Glutamatergic neuron (in vitro differentiated cells): ENCODE results near the gene SMCR8. TPM values are rescaled to one million over a fixed set of nuclear protein-coding genes. Genes with fewer than 3 reads are reported as not detected.

Experiments
- DNase-seq: peaks from one replicate; pipeline ENCODE4 v3.0.0; 2022
- H3K27ac Mint-ChIP-seq: one replicate; pipeline ENCODE4 v1.8.0; 2020; ENCODE audit warnings: mild to moderate bottlenecking, mixed read lengths, inconsistent platforms; ENCODE audit not compliant: unreplicated experiment
- H3K27me3 Mint-ChIP-seq: one replicate; pipeline ENCODE4 v1.8.0; 2020; ENCODE audit warnings: mild to moderate bottlenecking, moderate library complexity, mixed read lengths, inconsistent platforms; ENCODE audit not compliant: unreplicated experiment
- H3K36me3 Mint-ChIP-seq: one replicate; pipeline ENCODE4 v1.8.0; 2020; ENCODE audit warnings: mild to moderate bottlenecking, mixed read lengths, inconsistent platforms; ENCODE audit not compliant: unreplicated experiment
- H3K4me1 Mint-ChIP-seq: one replicate; pipeline ENCODE4 v1.8.0; 2020; ENCODE audit warnings: mild to moderate bottlenecking, low read depth, mixed read lengths, inconsistent platforms; ENCODE audit not compliant: unreplicated experiment
- H3K4me3 Mint-ChIP-seq: one replicate; pipeline ENCODE4 v1.8.0; 2020; ENCODE audit warnings: mild to moderate bottlenecking, mixed read lengths, inconsistent platforms; ENCODE audit not compliant: unreplicated experiment
- H3K9me3 Mint-ChIP-seq: one replicate; pipeline ENCODE4 v1.8.0; 2020; ENCODE audit warnings: mild to moderate bottlenecking, moderate library complexity, mixed read lengths, inconsistent platforms; ENCODE audit not compliant: unreplicated experiment
- CTCF ChIP-seq: fragments of 200-600 bp; sonication (generic); IDR thresholded peaks from one replicate; pipeline ENCODE4 v1.5.0; 2021; ENCODE audit not compliant: partially characterized antibody, unreplicated experiment
- total RNA-seq: library from RNA; stranded (reverse); fragmentation: NEBNext Ultra II Directional; extraction: Animal tissue kit (Norgen Biotek cat#: 25700); gene quantifications from one replicate; pipeline ENCODE4 v1.2.1, GENCODE V29; 2021; ENCODE audit not compliant: unreplicated experiment

The SMCR8 gene
- total RNA-seq, 1 donor from 2014 or later: 14.0 TPM

GRCh38 chr17:18309202-18309601, 5.9 kb upstream of the SMCR8 start:
- peaks cover 2% of the 10 kb centered on the region for H3K9me3 Mint-ChIP-seq
- DNase-seq: no peak
- no peak overlapping the region for H3K27ac Mint-ChIP-seq
- peaks cover 3% of the 10 kb centered on the region for H3K27me3 Mint-ChIP-seq
- no peak overlapping the region for H3K4me3 Mint-ChIP-seq
- H3K36me3 Mint-ChIP-seq: no peaks in the 10 kb centered on the region
- peaks cover 5% of the 10 kb centered on the region for H3K4me1 Mint-ChIP-seq
- no peak for TF ChIP-seq CTCF

DNA sequence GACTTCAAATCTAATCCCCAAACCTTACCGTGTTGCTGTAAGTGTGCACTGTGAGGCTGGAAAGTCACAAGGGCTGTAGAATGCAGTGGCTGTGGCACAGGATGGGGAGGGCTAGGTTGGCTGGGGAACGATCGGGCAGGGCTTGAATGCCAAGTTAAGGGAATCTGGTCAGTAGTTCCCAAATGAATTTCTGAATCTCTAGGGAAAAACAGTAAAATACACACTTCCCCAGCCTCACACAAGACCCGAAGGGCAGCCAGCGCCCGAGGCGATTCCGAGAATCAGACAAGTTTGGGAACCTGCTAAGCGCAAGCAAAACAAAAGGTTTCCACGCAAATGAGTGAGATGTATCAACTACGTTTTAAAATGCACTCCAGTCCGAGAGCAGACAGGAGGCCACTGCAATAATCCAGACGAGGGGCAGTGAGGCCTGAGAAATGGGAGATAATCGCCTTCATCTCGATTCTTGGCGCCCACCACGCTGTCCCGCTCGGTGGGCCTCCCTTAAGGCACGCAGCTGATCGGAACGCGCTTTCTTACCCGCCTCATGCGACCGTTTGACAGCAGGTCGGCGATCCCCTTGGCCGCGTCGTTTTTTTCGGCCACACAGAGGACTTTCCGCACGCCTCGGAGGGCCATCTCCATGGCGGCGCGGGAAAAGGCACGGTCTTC, 898 bp upstream of the SMCR8 start:
- H3K27me3 Mint-ChIP-seq: peaks cover 7% of the 10 kb centered on the region
- H3K4me1 Mint-ChIP-seq: peaks cover 11% of the 10 kb centered on the region
- DNase-seq: no peak
- H3K4me3 Mint-ChIP-seq: peak overlapping the region; percentile 95
- no peak for TF ChIP-seq CTCF
- peaks cover 4% of the 10 kb centered on the region for H3K9me3 Mint-ChIP-seq
- no peaks in the 10 kb centered on the region for H3K36me3 Mint-ChIP-seq
- peak overlapping the region; percentile 97 for H3K27ac Mint-ChIP-seq

- H3K27ac Mint-ChIP-seq: peak overlapping the region; percentile 97
- no peaks in the 10 kb centered on the region for H3K36me3 Mint-ChIP-seq
- H3K4me1 Mint-ChIP-seq: peaks cover 21% of the 10 kb centered on the region
- DNase-seq: no peak
- H3K4me3 Mint-ChIP-seq: peak overlapping the region; percentile 95
- H3K27me3 Mint-ChIP-seq: peaks cover 5% of the 10 kb centered on the region
- TF ChIP-seq CTCF: no peak
- peaks cover 4% of the 10 kb centered on the region for H3K9me3 Mint-ChIP-seq
These were observed 449 bp downstream of the SMCR8 start for GRCh38 chr17:18315562-18315922.

- Mint-ChIP-seq H3K4me1 (peaks cover 21% of the 10 kb centered on the region), H3K9me3 (peaks cover 4% of the 10 kb centered on the region), H3K36me3 (no peaks in the 10 kb centered on the region), H3K4me3 (peak overlapping the region; percentile 95), H3K27me3 (peaks cover 3% of the 10 kb centered on the region), H3K27ac (peak overlapping the region; percentile 97)
- no peak for DNase-seq
- no peak for TF ChIP-seq CTCF
These were observed 868 bp downstream of the SMCR8 start for GRCh38 chr17:18315961-18316360.

DNA sequence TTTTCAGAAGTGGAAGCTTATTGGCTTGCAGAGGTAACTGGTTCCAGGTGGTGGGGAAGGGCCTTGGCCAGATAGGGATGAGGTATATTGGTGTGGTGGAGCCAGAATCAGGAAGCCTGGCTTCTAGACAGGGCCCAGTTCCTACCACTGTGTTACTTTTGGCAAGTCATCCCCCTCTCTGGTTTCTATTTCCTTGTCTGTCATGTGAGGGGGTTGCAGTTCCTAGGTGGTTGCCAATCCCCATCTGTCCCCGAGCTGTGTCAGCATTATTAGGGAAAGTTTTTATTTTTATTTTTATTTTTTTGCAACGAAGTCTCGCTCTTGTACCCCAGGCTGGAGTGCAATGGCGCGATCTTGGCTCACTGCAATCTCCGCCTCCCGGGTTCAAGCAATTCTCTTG, 3.0 kb downstream of the SMCR8 start:
- Mint-ChIP-seq H3K27me3 (peaks cover 3% of the 10 kb centered on the region), H3K36me3 (no peaks in the 10 kb centered on the region), H3K9me3 (peaks cover 5% of the 10 kb centered on the region), H3K4me3 (no peak overlapping the region), H3K4me1 (peaks cover 20% of the 10 kb centered on the region), H3K27ac (no peak overlapping the region)
- no peak for TF ChIP-seq CTCF
- DNase-seq: no peak
